IPS-18c (cell line): ENCODE measurements around the gene GABARAPL1.
"Not testable (repeated sequence)": the region's sequence is repeated elsewhere in the genome, so short reads cannot be mapped to it uniquely, and the experiment has no call there.

ENCODE experiments used
- H3K4me3 ChIP-seq: 2 replicates; pipeline ENCODE4 v1.7.0; 2013; ENCODE audit warnings: low read depth, mild to moderate bottlenecking, low read length, moderate library complexity; ENCODE audit not compliant: insufficient read depth
- H3K9me3 ChIP-seq: one replicate; pipeline ENCODE4 v1.6.1; 2013; ENCODE audit warnings: mild to moderate bottlenecking, low read length, moderate library complexity; ENCODE audit not compliant: control insufficient read depth, insufficient read depth

The GABARAPL1 gene

GRCh38 chr12:10215946-10216345 is 3.3 kb downstream of the GABARAPL1 start:
- not testable (repeated sequence) for H3K9me3 ChIP-seq, H3K4me3 ChIP-seq

GRCh38 chr12:10218021-10218420 is 5.3 kb downstream of the GABARAPL1 start:
- Histone ChIP-seq H3K4me3 (no peak overlapping the region), H3K9me3 (no peaks in the 10 kb centered on the region)

GRCh38 chr12:10220398-10221077 is 7.9 kb downstream of the GABARAPL1 start:
- Histone ChIP-seq H3K4me3 (no peak overlapping the region), H3K9me3 (no peaks in the 10 kb centered on the region)

GRCh38 chr12:10221846-10222245 is 9.2 kb downstream of the GABARAPL1 start:
- no peak overlapping the region for H3K4me3 ChIP-seq
- no peaks in the 10 kb centered on the region for H3K9me3 ChIP-seq

GRCh38 chr12:10223208-10223607 is 10.5 kb downstream of the GABARAPL1 start:
- H3K9me3 ChIP-seq, result no peaks in the 10 kb centered on the region

GRCh38 chr12:10225426-10225825 is 12.7 kb downstream of the GABARAPL1 start:
- not testable (repeated sequence) for H3K9me3 ChIP-seq, H3K4me3 ChIP-seq

More at GRCh38 chr12:10223208-10223607, 10.5 kb downstream of the GABARAPL1 start:
- no peak overlapping the region for H3K4me3 ChIP-seq

GRCh38 chr12:10226086-10226485 is 13.4 kb downstream of the GABARAPL1 start:
- no peaks in the 10 kb centered on the region for H3K9me3 ChIP-seq
- no peak overlapping the region for H3K4me3 ChIP-seq

- no peaks in the 10 kb centered on the region for H3K9me3 ChIP-seq
- no peak overlapping the region for H3K4me3 ChIP-seq
These were observed 14.1 kb downstream of the GABARAPL1 start for GRCh38 chr12:10226731-10227130.

GRCh38 chr12:10227648-10228047 is 15.0 kb downstream of the GABARAPL1 start:
- Histone ChIP-seq H3K4me3 (no peak overlapping the region), H3K9me3 (no peaks in the 10 kb centered on the region)

- Histone ChIP-seq H3K9me3 (peaks cover 7% of the 10 kb centered on the region), H3K4me3 (no peak overlapping the region)
These were observed 21.9 kb downstream of the GABARAPL1 start for GRCh38 chr12:10234562-10234961.

- Histone ChIP-seq H3K9me3 (peaks cover 7% of the 10 kb centered on the region), H3K4me3 (no peak overlapping the region)
These were observed 23.3 kb downstream of the GABARAPL1 start for GRCh38 chr12:10235761-10236631.

GRCh38 chr12:10236720-10237119 is 24.0 kb downstream of the GABARAPL1 start:
- Histone ChIP-seq H3K4me3 (no peak overlapping the region), H3K9me3 (peaks cover 7% of the 10 kb centered on the region)

GRCh38 chr12:10238526-10238925 is 25.8 kb downstream of the GABARAPL1 start:
- peaks cover 4% of the 10 kb centered on the region for H3K9me3 ChIP-seq
- no peak overlapping the region for H3K4me3 ChIP-seq

- H3K9me3 ChIP-seq, result no peaks in the 10 kb centered on the region
- H3K4me3 ChIP-seq, result no peak overlapping the region
These were observed 28.6 kb downstream of the GABARAPL1 start for GRCh38 chr12:10241290-10241689.

- no peak overlapping the region for H3K4me3 ChIP-seq
- no peaks in the 10 kb centered on the region for H3K9me3 ChIP-seq
These were observed 29.1 kb downstream of the GABARAPL1 start for GRCh38 chr12:10241727-10242126.

GRCh38 chr12:10242539-10242938 is 29.9 kb downstream of the GABARAPL1 start:
- Histone ChIP-seq H3K4me3 (no peak overlapping the region), H3K9me3 (no peaks in the 10 kb centered on the region)

GRCh38 chr12:10243818-10244520 is 31.3 kb downstream of the GABARAPL1 start:
- no peaks in the 10 kb centered on the region for H3K9me3 ChIP-seq
- no peak overlapping the region for H3K4me3 ChIP-seq
